ENCODE data around the gene MIGA1.

Gene MIGA1

GRCh38 chr1:77857552-77857951 is 78.1 kb downstream of the MIGA1 start:
- TF ChIP-seq TAF1 (IDR thresholded peaks at IDR 0.05; ENCODE audit: low read depth) (no peak), EP300 (IDR thresholded peaks at IDR 0.05; ENCODE audit: borderline replicate concordance) (no peak), REST (IDR thresholded peaks at IDR 0.05; ENCODE audit: low read depth) (no peak), RAD21 (IDR thresholded peaks at IDR 0.05; ENCODE audit: low read depth) (no peak), TCF12 (IDR thresholded peaks at IDR 0.05; ENCODE audit: low read depth) (no peak), FOXM1 (IDR thresholded peaks at IDR 0.05; ENCODE audit: borderline replicate concordance, low read depth) (no peak), YY1 (IDR thresholded peaks at IDR 0.05; ENCODE audit: low read depth) (no peak), ZBTB7A (IDR thresholded peaks at IDR 0.05; ENCODE audit: low read depth) (no peak), EGR1 (IDR thresholded peaks at IDR 0.05) (no peak), USF1 (IDR thresholded peaks at IDR 0.05) (no peak), TEAD4 (IDR thresholded peaks at IDR 0.05) (no peak), CEBPB (IDR thresholded peaks at IDR 0.05) (no peak), CREB1 (IDR thresholded peaks at IDR 0.05; ENCODE audit: low read depth) (no peak), NFIC (IDR thresholded peaks at IDR 0.05) (no peak)

GRCh38 chr1:77858725-77859124 is 79.3 kb downstream of the MIGA1 start:
- TF ChIP-seq EP300 (IDR thresholded peaks at IDR 0.05; ENCODE audit: borderline replicate concordance) (no peak), MAX (IDR thresholded peaks at IDR 0.05) (no peak), CREB1 (IDR thresholded peaks at IDR 0.05; ENCODE audit: low read depth) (no peak), USF1 (IDR thresholded peaks at IDR 0.05) (no peak), YY1 (IDR thresholded peaks at IDR 0.05; ENCODE audit: low read depth) (no peak), TAF1 (IDR thresholded peaks at IDR 0.05; ENCODE audit: low read depth) (no peak)

- TF ChIP-seq CREB1 (IDR thresholded peaks at IDR 0.05; ENCODE audit: low read depth) (no peak), RAD21 (IDR thresholded peaks at IDR 0.05; ENCODE audit: low read depth) (no peak), TEAD4 (IDR thresholded peaks at IDR 0.05) (no peak), MAX (IDR thresholded peaks at IDR 0.05) (no peak), ZBTB7A (IDR thresholded peaks at IDR 0.05; ENCODE audit: low read depth) (no peak), NFIC (IDR thresholded peaks at IDR 0.05) (no peak), YY1 (IDR thresholded peaks at IDR 0.05; ENCODE audit: low read depth) (no peak), FOXM1 (IDR thresholded peaks at IDR 0.05; ENCODE audit: borderline replicate concordance, low read depth) (no peak), EP300 (IDR thresholded peaks at IDR 0.05; ENCODE audit: borderline replicate concordance) (no peak), TAF1 (IDR thresholded peaks at IDR 0.05; ENCODE audit: low read depth) (no peak), TCF12 (IDR thresholded peaks at IDR 0.05; ENCODE audit: low read depth) (no peak), USF1 (IDR thresholded peaks at IDR 0.05) (no peak), REST (IDR thresholded peaks at IDR 0.05; ENCODE audit: low read depth) (no peak), EGR1 (IDR thresholded peaks at IDR 0.05) (no peak), CEBPB (IDR thresholded peaks at IDR 0.05) (no peak)
Observed at GRCh38 chr1:77859248-77859647, 79.8 kb downstream of the MIGA1 start.

- no peak for TF ChIP-seq EGR1 (IDR thresholded peaks at IDR 0.05)
- TF ChIP-seq NFIC (IDR thresholded peaks at IDR 0.05), result no peak
- TF ChIP-seq TCF12 (IDR thresholded peaks at IDR 0.05; ENCODE audit: low read depth), result no peak
- no peak for TF ChIP-seq RAD21 (IDR thresholded peaks at IDR 0.05; ENCODE audit: low read depth)
- TF ChIP-seq TAF1 (IDR thresholded peaks at IDR 0.05; ENCODE audit: low read depth), result no peak
- no peak for TF ChIP-seq FOXM1 (IDR thresholded peaks at IDR 0.05; ENCODE audit: borderline replicate concordance, low read depth)
- no peak for TF ChIP-seq MAX (IDR thresholded peaks at IDR 0.05)
Observed at GRCh38 chr1:77866296-77866695, 86.8 kb downstream of the MIGA1 start.

- TF ChIP-seq RAD21 (IDR thresholded peaks at IDR 0.05; ENCODE audit: low read depth), result no peak
- TF ChIP-seq NFIC (IDR thresholded peaks at IDR 0.05), result no peak
- no peak for TF ChIP-seq CEBPB (IDR thresholded peaks at IDR 0.05)
- no peak for TF ChIP-seq TEAD4 (IDR thresholded peaks at IDR 0.05)
- TF ChIP-seq ZBTB7A (IDR thresholded peaks at IDR 0.05; ENCODE audit: low read depth), result no peak
- no peak for TF ChIP-seq FOXM1 (IDR thresholded peaks at IDR 0.05; ENCODE audit: borderline replicate concordance, low read depth)
- TF ChIP-seq REST (IDR thresholded peaks at IDR 0.05; ENCODE audit: low read depth), result no peak
- TF ChIP-seq YY1 (IDR thresholded peaks at IDR 0.05; ENCODE audit: low read depth), result no peak
- TF ChIP-seq MAX (IDR thresholded peaks at IDR 0.05), result no peak
- no peak for TF ChIP-seq TAF1 (IDR thresholded peaks at IDR 0.05; ENCODE audit: low read depth)
- no peak for TF ChIP-seq CREB1 (IDR thresholded peaks at IDR 0.05; ENCODE audit: low read depth)
- no peak for TF ChIP-seq USF1 (IDR thresholded peaks at IDR 0.05)
- TF ChIP-seq EP300 (IDR thresholded peaks at IDR 0.05; ENCODE audit: borderline replicate concordance), result no peak
Observed at GRCh38 chr1:77872645-77873044, 93.2 kb downstream of the MIGA1 start.
